NB4 (cell line): ENCODE data around the gene HYAL1.

ENCODE experiments used
- CTCF ChIP-seq: IDR thresholded peaks from one replicate; pipeline ENCODE4 v1.5.1; 2012; ENCODE audit warnings: low read depth, low read length
- POLR2A ChIP-seq: IDR thresholded peaks from 2 replicates; pipeline ENCODE4 v1.6.1; 2011; ENCODE audit warnings: mild to moderate bottlenecking; ENCODE audit not compliant: insufficient read length; ENCODE audit errors: extremely low read depth

DNA sequence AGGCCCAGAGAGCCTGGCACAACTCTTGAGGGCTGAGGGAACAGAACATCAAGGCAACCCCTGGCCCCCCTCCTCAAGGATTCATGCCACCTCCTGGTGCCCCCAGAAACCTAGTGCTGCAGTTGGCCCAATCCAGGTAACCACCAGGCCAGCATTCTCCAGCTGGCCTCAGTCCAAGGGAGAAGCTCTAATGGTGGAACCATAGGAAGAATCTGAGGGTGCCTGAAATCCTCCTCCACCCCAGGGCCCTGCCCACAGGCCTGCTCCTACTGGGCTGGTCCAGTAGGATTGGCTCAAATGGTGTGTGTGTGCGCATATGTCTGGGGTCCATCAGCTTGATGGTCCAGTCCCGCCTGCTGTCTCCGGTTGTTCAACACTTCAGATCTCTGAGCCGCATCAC lies 11.4 kb upstream of the HYAL1 start:
- TF ChIP-seq CTCF (no peak), POLR2A (no peak)
